Measurements from ENCODE around the gene CEP85L. TPM values are rescaled to one million over a fixed set of nuclear protein-coding genes. Genes with fewer than 3 reads are reported as not detected.

Gene CEP85L
- total RNA-seq = 10 to 100 TPM; 10.5 to 42.9 (median 17.1) TPM

- no peaks in the 10 kb centered on the region for H3K36me3 ChIP-seq
- H3K27ac ChIP-seq = peak within 1 kb of the TSS; percentile 86 to 97 (median 92)
- intact Hi-C loops (cut with DNase I) = no loop called here
- no peaks in the 10 kb centered on the region for H3K9me3 ChIP-seq
- WGBS, 2 donors = 1% methylated on average over 21 to 28 of the region's 77 CpGs
- no peaks in the 10 kb centered on the region for H3K27me3 ChIP-seq
- peak within 1 kb of the TSS; percentile 75 to 99 (median 94) for H3K4me3 ChIP-seq (replicated peaks in 1 of 3)
- TF ChIP-seq, protein P1, sequence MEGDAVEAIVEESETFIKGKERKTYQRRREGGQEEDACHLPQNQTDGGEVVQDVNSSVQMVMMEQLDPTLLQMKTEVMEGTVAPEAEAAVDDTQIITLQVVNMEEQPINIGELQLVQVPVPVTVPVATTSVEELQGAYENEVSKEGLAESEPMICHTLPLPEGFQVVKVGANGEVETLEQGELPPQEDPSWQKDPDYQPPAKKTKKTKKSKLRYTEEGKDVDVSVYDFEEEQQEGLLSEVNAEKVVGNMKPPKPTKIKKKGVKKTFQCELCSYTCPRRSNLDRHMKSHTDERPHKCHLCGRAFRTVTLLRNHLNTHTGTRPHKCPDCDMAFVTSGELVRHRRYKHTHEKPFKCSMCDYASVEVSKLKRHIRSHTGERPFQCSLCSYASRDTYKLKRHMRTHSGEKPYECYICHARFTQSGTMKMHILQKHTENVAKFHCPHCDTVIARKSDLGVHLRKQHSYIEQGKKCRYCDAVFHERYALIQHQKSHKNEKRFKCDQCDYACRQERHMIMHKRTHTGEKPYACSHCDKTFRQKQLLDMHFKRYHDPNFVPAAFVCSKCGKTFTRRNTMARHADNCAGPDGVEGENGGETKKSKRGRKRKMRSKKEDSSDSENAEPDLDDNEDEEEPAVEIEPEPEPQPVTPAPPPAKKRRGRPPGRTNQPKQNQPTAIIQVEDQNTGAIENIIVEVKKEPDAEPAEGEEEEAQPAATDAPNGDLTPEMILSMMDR (IDR thresholded peaks at IDR 0.05) = peak in 1 of 6 experiments; percentile 30
- peak in 1 of 2 donors; percentile 91 for TF ChIP-seq POLR2A (IDR thresholded peaks at IDR 0.05)
- DNase-seq = peak; percentile 91 to 92
- peaks cover 0 to 3% of the 10 kb centered on the region in 2 donors for H3K4me1 ChIP-seq
These were observed at the start of gene CEP85L for GRCh38 chr6:118651282-118652050. Gene CEP85L (minus strand): TSS chr6:118651591. CDS start chr6:118651269, 322 bp downstream.

GRCh38 chr6:118700531-118700930, 49.1 kb upstream of the CEP85L start:
- intact Hi-C loops (cut with DNase I) = no loop called here
- H3K27ac ChIP-seq = no peak overlapping the region
- TF ChIP-seq POLR2A (IDR thresholded peaks at IDR 0.05) = no peak
- TF ChIP-seq, protein P1 (IDR thresholded peaks at IDR 0.05) = no peak
- H3K27me3 ChIP-seq = no peaks in the 10 kb centered on the region
- 92 to 93% methylated on average over 2 of the region's 2 CpGs for WGBS, 2 donors
- H3K4me3 ChIP-seq (replicated peaks in 1 of 3) = no peak overlapping the region
- no peaks in the 10 kb centered on the region for H3K4me1 ChIP-seq
- H3K9me3 ChIP-seq = no peaks in the 10 kb centered on the region
- no peak for DNase-seq
- no peaks in the 10 kb centered on the region for H3K36me3 ChIP-seq

DNA sequence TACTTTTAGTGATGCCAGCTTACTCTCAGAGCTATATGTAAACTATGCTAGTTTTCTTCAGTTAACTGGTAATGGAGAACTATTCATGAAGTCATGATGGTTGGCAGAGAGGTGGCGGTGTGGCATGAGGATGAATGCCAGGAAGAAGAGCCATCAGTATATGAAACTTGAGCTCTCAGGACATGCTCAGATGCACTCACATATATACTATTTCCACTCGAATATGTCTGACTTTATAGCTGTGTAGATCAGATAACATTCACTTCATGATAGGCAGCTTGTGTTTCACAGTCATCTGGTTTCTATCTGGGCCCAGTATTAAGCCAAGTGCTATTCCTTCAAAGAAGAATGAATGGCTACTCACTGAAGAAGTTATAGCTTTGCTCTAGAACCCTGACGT, 46.2 kb upstream of the CEP85L start:
- no peak overlapping the region for H3K27ac ChIP-seq
- H3K4me3 ChIP-seq (replicated peaks in 1 of 3) = no peak overlapping the region
- intact Hi-C loops (cut with DNase I) = no loop called here
- TF ChIP-seq POLR2A (IDR thresholded peaks at IDR 0.05) = no peak
- TF ChIP-seq, protein P1 (IDR thresholded peaks at IDR 0.05) = no peak
- no peaks in the 10 kb centered on the region for H3K9me3 ChIP-seq
- WGBS, 2 donors = 80 to 90% methylated on average over 3 of the region's 3 CpGs
- H3K36me3 ChIP-seq = no peaks in the 10 kb centered on the region
- H3K27me3 ChIP-seq = no peaks in the 10 kb centered on the region
- H3K4me1 ChIP-seq = no peaks in the 10 kb centered on the region
- DNase-seq = no peak

- 55 to 90% methylated on average over 1 of the region's 1 CpG for WGBS, 2 donors
- Histone ChIP-seq H3K27me3 (no peaks in the 10 kb centered on the region), H3K27ac (no peak overlapping the region), H3K36me3 (no peaks in the 10 kb centered on the region), H3K4me3 (replicated peaks in 1 of 3) (no peak overlapping the region), H3K4me1 (no peaks in the 10 kb centered on the region), H3K9me3 (no peaks in the 10 kb centered on the region)
- intact Hi-C loops (cut with DNase I) = no loop called here
- DNase-seq = no peak
- TF ChIP-seq POLR2A (IDR thresholded peaks at IDR 0.05) = no peak
- TF ChIP-seq, protein P1 (IDR thresholded peaks at IDR 0.05) = no peak
These were observed 44.9 kb upstream of the CEP85L start for GRCh38 chr6:118696271-118696670.

- Histone ChIP-seq H3K4me1 (no peaks in the 10 kb centered on the region), H3K27me3 (no peaks in the 10 kb centered on the region), H3K4me3 (replicated peaks in 1 of 3) (no peak overlapping the region), H3K9me3 (no peaks in the 10 kb centered on the region), H3K36me3 (no peaks in the 10 kb centered on the region), H3K27ac (no peak overlapping the region)
- TF ChIP-seq, protein P1 (IDR thresholded peaks at IDR 0.05) = no peak
- no peak for TF ChIP-seq POLR2A (IDR thresholded peaks at IDR 0.05)
- intact Hi-C loops (cut with DNase I) = no loop called here
- WGBS, 2 donors = 69 to 88% methylated on average over 1 of the region's 1 CpG
- DNase-seq = no peak
These were observed 42.2 kb upstream of the CEP85L start for GRCh38 chr6:118693562-118693961.
